Peyer's patch (tissue), 4 donors: Measurements from ENCODE around the gene EIF2S3B.

Experiments used
- CTCF ChIP-seq, 6 experiments: fragments of 450-650 bp in 4 of 6; fragments of 200-600 bp in 2 of 6; sonication (generic) in 1 of 6; IDR thresholded peaks; one replicate each; pipeline ENCODE4 v1.5.1; 2017 to 2019; ENCODE audit warnings: antibody characterized with exemption in 6 of 6, mild to moderate bottlenecking in 3 of 6, moderate library complexity in 1 of 6
- POLR2A ChIP-seq, 2 donors: fragments of 450-650 bp; IDR thresholded peaks; one replicate each; pipeline ENCODE4 v1.5.1; 2017; ENCODE audit warnings: antibody characterized with exemption in 2 of 2, mild to moderate bottlenecking in 2 of 2, moderate library complexity in 2 of 2

- TF ChIP-seq CTCF (IDR thresholded peaks at IDR 0.05) (no peak), POLR2A (IDR thresholded peaks at IDR 0.05) (no peak)
Measured at GRCh38 chr12:10491766-10492165, 13.9 kb upstream of the EIF2S3B start.
